Measurements from ENCODE around the gene MXD3.
"Not testable (repeated sequence)": the region's sequence is repeated elsewhere in the genome, so short reads cannot be mapped to it uniquely, and the experiment has no call there.

DNA sequence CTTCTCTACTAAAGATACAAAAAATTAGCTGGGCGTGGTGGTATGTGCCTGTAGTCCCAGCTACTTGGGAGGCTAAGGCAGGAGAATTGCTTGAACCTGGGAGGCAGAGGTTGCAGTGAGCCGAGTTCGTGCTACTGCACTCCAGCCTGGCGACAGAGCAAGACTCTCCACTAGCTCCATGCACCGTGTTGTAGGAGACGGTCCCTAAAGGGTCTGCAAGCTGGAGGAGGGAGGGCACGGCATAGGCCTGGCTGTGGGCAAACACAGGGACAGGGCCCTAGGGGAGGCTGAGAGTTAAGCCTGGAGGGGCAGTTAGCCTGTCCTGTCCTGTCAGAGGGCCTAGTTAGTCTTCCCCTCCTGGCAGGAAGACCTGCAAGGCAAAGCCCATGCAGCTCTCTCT, 49.0 kb upstream of the MXD3 start:
- TF ChIP-seq CTCF, KLF1, YY1 (tag by site-specific recombination; IDR thresholded peaks at IDR 0.05): not testable (repeated sequence)
